NCI-H526 (cell line): Measurements from ENCODE around the gene VASH2.
"Not testable (repeated sequence)": the region's sequence is repeated elsewhere in the genome, so short reads cannot be mapped to it uniquely, and the experiment has no call there.

Experiments used
- DNase-seq, 2 experiments: peaks; one replicate each; lab custom pipeline; 2025; lab: John Stamatoyannopoulos, UW

Gene VASH2

GRCh38 chr1:212957546-212957945, 7.2 kb downstream of the VASH2 start:
- no peak for DNase-seq

- DNase-seq, result no peak
These were observed 7.8 kb downstream of the VASH2 start for GRCh38 chr1:212958175-212958574.

GRCh38 chr1:212959266-212960220, 9.2 kb downstream of the VASH2 start:
- no peak for DNase-seq

- no peak for DNase-seq
These were observed 10.6 kb downstream of the VASH2 start for GRCh38 chr1:212960932-212961331.

GRCh38 chr1:212962509-212962908, 12.2 kb downstream of the VASH2 start:
- peak; percentile 42 to 55 for DNase-seq

GRCh38 chr1:212964102-212964501, 13.8 kb downstream of the VASH2 start:
- DNase-seq, result no peak

GRCh38 chr1:212964993-212965392, 14.7 kb downstream of the VASH2 start:
- not testable (repeated sequence) for DNase-seq

GRCh38 chr1:212966616-212967015, 16.3 kb downstream of the VASH2 start:
- DNase-seq, result no peak

- peak in 1 of 2 experiments; percentile 20 for DNase-seq
These were observed 17.5 kb downstream of the VASH2 start for GRCh38 chr1:212967801-212968200.

GRCh38 chr1:212968368-212968863, 18.1 kb downstream of the VASH2 start:
- no peak for DNase-seq

GRCh38 chr1:212970085-212970484, 19.7 kb downstream of the VASH2 start:
- peak in 1 of 2 experiments; percentile 1 for DNase-seq

GRCh38 chr1:212971312-212971711, 21.0 kb downstream of the VASH2 start:
- DNase-seq, result no peak

- no peak for DNase-seq
These were observed 23.1 kb downstream of the VASH2 start for GRCh38 chr1:212973426-212973825.

- no peak for DNase-seq
These were observed 23.6 kb downstream of the VASH2 start for GRCh38 chr1:212973899-212974298.

- DNase-seq, result no peak
These were observed 24.4 kb downstream of the VASH2 start for GRCh38 chr1:212974711-212975110.

GRCh38 chr1:212975111-212975918, 25.0 kb downstream of the VASH2 start:
- no peak for DNase-seq

- DNase-seq, result no peak
These were observed 26.2 kb downstream of the VASH2 start for GRCh38 chr1:212976586-212976985.

GRCh38 chr1:212977781-212978645, 27.7 kb downstream of the VASH2 start:
- no peak for DNase-seq

GRCh38 chr1:212979340-212980122, 29.2 kb downstream of the VASH2 start:
- DNase-seq, result no peak

GRCh38 chr1:212980123-212980785, 29.9 kb downstream of the VASH2 start:
- no peak for DNase-seq
